NCI-H2029 (cell line): ENCODE measurements around the gene TXN.
"Not testable (repeated sequence)": the region's sequence is repeated elsewhere in the genome, so short reads cannot be mapped to it uniquely, and the experiment has no call there.

Experiments
- DNase-seq: peaks from one replicate; lab custom pipeline; 2025; lab: John Stamatoyannopoulos, UW

TXN gene

DNA sequence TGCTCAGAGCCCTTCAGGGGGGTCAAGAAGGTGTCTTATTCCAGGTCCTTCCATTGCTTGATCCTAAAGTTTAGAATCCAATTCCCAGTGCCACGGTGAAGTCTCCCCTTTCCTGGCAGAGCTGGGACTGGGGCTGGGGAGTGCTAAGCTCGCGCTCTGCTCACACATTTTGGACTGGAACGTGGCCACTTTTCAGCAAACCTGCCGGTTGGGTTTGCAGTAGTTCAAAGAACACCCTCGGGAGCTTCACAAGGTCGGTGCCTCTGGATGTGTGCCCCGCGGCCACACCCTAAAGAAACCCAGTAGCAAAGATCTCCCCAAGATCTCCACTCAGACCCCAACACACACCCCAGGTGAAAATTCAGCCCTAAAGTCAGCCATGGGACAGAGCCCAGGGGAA is 48.3 kb downstream of the TXN start, which contains the start of gene C9orf152:
C9orf152 (minus strand) TSS at position 129 of the 400 bp plus-strand sequence. CDS start 580 bp downstream, outside the sequence.
- DNase-seq: no peak

DNA sequence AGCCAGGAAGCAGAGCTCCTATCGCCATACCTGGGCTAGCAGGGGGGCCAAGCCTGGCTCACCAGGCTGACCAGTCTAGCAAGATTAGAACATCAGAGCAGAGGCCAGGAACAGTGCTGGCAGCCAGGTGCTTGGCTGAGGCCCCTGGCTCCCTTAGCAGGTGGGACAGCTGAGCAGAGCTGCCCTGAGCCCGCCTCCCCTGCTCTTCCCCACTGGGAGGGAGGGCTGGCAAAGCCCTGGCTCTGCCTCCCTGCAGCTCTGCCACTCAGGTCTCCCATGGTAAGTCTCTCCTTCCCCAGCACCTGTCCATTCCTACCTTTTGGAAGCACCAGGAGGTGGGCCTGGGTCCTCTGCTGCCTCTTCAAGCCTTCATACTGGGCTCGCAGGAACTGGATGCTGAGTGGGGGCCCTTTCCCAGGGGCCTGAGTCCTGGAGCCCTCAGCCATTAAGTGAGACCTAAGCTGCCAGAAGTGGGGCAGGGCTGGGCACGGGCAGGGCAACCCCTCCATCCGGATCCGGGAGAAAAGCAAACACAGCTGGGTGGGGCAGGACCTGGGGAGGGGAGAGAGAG is 49.2 kb downstream of the TXN start:
- peak; percentile 82 for DNase-seq

DNA sequence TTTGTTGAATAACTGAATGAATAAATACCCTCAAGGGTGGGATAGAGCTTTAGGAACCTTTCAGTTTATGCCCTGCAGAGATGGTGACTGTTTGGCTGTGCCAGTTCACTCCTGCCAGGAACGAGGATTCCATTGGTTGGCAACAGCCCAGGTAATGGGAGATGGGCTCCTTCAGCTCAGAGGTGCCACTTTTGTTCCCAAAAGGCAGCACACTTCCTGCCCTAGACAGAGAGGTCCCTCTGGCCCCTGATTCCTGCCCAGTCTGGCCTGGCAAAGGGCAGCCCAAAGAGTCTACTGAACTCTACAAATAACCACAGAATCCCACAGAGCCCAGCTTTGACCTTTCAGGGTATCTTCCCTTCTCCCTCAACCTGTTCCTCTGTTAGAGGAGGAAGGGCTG is 49.9 kb downstream of the TXN start:
- peak; percentile 81 for DNase-seq

DNA sequence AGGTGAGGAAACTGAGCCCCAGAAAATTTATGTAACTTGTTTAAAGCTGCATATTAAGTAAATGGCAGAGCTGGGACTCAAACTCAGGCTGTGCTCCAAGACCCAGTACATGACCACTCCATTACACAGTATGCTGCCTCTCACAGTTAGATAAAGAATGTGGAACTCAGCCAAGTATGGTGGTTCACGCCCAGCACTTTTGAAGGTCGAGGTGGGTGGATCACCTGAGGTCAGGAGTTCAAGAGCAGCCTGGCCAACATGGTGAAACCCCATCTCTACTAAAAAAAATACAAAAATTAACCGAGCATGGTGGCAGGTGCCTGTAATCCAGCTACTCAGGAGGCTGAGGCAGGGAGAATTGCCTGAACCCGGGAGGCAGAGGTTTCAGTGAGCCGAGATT is 50.7 kb downstream of the TXN start:
- peak; percentile 19 for DNase-seq

DNA sequence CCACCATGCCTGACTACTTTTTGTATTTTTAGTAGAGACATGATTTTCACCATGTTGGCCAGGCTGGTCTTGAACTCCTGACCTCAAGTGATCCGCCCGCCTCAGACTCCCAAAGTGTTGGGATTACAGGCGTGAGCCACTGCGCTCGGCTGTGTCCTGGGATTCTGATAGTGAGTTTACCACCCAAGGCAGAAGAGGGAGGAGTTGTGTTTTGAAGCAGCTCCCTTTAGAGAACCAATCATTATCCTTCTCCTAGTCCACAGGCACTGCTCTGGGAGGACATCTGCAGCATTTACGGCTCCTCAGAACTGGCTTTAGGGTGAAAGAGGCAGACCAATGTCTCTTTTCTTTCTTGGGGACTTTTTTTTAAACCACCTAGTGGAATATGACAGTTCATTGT is 54.1 kb downstream of the TXN start:
- DNase-seq: no peak

DNA sequence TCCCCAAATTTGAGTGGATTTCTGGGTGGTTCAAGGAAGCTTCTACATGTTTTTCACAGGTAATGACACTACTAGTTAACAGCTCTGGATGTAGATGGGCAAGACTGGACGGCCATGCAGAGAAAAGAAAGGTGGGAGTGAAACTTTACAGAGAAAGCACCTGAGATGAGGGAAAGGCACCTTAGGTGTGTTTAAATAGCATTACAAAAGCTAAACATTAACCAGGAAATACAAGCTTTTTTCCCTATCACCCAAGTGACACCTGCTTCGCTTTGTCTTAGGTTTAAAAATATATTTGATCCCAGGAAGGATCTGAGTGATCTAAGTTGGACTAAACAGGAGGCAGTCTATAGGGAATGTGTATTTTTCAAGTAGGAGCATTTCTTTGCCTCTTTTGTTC is 56.7 kb downstream of the TXN start:
- DNase-seq: no peak

DNA sequence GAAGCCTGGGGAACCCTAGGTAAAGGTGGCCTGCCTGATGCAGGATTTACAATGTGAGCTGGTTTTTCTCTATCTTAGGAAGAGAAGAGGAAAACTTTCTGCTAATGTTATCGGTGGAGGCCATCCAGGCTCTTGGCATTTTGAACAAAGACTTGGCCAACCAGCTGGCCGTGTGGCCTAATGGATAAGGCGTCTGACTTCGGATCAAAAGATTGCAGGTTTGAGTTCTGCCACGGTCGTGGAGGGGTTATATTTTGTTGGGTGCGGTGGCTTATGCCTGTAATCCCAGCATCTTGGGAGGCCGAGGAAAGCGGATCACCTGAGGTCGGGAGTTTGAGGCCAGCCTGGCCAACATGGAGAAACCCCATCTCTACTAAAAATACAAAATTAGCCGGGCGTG is 58.0 kb downstream of the TXN start:
- no peak for DNase-seq

DNA sequence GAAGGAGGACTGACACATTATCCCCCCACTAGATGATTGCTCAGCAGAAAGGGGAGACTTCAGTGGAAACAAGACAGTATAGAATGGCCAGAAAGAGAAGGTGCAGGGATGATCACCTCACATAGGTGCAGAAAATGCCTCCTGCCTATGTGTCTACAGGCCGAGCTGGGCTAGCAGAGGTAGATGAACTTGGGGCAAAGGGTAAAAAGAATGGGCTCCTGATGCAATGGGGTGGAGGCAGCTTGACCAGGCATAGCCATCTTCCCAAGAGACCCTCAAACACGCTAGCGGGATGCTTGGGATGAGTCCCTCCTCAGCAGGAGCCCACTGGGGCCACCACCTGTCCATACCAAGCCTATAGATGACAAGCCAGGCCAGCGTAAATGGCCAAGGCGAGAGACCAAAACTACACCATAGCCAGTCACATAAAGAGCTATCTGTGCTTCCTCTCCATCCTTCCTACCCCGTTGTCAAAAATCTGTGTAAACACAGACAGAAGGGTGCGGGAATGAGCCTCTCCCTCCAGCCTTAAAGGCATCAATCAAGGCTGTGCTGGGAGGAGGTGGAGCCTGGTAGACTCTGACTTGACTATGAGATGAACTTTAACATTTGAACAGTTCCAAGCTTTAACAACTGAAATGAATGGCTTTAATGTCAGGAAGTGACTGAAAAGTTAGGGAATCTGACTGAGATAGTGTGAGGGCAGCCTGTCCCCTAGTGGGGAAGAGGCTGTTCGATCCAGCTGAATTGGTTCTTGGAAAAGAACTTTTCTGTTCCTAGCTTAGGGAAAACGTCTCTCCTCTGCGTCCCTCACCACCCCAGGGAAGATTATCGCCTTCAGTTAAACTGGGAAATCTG is 58.7 kb downstream of the TXN start:
- DNase-seq: no peak

DNA sequence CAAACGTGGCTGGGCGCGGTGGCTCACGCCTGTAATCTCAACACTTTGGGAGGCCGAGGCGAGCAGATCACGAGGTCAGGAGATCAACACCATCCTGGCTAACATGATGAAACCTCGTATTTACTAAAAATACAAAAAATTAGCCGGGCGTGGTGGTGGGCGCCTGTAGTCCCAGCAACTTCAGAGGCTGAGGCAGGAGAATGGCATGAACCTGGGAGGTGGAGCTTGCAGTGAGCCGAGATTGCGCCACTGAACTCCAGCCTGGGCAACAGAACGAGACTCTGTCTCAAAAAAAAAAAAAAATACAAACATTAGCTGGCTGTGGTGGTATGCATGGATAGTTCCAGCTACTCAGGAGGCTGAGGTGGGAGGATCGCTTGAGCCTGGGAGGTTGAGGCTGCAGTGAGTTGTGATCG is 60.2 kb downstream of the TXN start:
- not testable (repeated sequence) for DNase-seq
